Immature natural killer cell (primary cell): ENCODE measurements around the gene AUNIP. TPM values are rescaled to one million over a fixed set of nuclear protein-coding genes. Genes with fewer than 3 reads are reported as not detected.
A peak's percentile ranks its signal among the peaks of the same experiment; 100 is the strongest.

ENCODE experiments used
- DNase-seq, 3 donors: peaks; one replicate each; pipeline ENCODE4 v3.0.0; 2022; ENCODE audit warnings: mixed read lengths in 1 of 3
- H3K27ac Mint-ChIP-seq, 6 donors: one replicate each; pipeline ENCODE4 v1.8.0; 2020; ENCODE audit warnings: mixed read lengths in 6 of 6, mild to moderate bottlenecking in 5 of 6, inconsistent platforms in 4 of 6, moderate library complexity in 3 of 6
- H3K27me3 Mint-ChIP-seq, 3 donors: one replicate each; pipeline ENCODE4 v1.8.0; 2020 to 2021; ENCODE audit warnings: low read depth in 3 of 3, mild to moderate bottlenecking in 3 of 3, mixed read lengths in 3 of 3, moderate library complexity in 3 of 3, inconsistent platforms in 1 of 3
- H3K36me3 Mint-ChIP-seq, 3 donors: one replicate each; pipeline ENCODE4 v1.8.0; 2020; ENCODE audit warnings: mixed read lengths in 3 of 3, inconsistent platforms in 2 of 3, mild to moderate bottlenecking in 2 of 3
- H3K4me1 Mint-ChIP-seq, 2 donors: one replicate each; pipeline ENCODE4 v1.8.0; 2020; ENCODE audit warnings: inconsistent platforms in 2 of 2, mild to moderate bottlenecking in 2 of 2, mixed read lengths in 2 of 2, moderate library complexity in 1 of 2
- H3K4me3 Mint-ChIP-seq, 5 donors: one replicate each; pipeline ENCODE4 v1.8.0; 2020; ENCODE audit warnings: mild to moderate bottlenecking in 5 of 5, mixed read lengths in 5 of 5, inconsistent platforms in 3 of 5, moderate library complexity in 3 of 5
- H3K9me3 Mint-ChIP-seq, 6 donors: one replicate each; pipeline ENCODE4 v1.8.0; 2020; ENCODE audit warnings: mild to moderate bottlenecking in 6 of 6, mixed read lengths in 6 of 6, inconsistent platforms in 4 of 6, moderate library complexity in 3 of 6
- polyA plus RNA-seq, 3 donors: library from polyadenylated mRNA; unstranded; fragments of 300-500 nt; fragmentation: Illumina TruSeq; gene quantifications; one replicate each; pipeline ENCODE4 v1.2.3, GENCODE V29; 2021

The AUNIP gene
- polyA plus RNA-seq, 3 donors from 2014 or later, result 0.31 to 0.37 TPM; not detected in 1

DNA sequence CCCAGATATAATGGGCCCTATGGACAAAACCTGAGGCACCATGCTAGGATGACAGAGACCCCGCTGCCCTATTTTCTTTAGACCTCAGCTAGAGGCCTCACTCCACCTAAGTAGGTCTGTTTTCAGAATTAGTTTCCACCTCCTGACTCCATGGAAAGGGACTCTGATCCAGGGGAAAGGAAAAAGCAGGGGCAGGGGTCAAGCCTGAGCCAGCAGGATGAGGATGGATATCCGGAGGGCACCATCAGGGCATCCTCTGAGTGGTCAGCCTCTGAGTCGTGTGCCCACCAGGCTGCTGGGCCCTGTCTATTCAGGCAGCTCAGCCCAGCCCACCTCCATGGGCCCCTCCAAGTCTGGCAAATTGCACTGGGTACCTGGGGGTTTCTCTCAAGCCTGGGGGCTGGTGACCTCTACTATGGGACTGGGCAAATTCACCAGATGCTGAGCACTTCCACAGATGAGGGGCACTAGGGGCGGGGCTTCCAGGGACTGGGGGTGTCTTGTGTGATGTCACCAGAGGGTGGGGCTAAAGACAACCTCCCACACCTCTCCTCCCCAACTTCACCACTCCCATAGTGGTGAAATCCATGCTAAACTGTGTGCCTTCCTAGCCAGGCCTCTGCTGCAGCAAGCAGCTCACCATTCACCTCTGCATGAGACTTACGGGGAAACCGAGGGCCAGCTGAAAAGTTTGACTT lies 10.8 kb upstream of the AUNIP start:
- DNase-seq, result no peak
- peaks cover 0 to 4% (median 2%) of the 10 kb centered on the region in 3 donors for H3K27me3 Mint-ChIP-seq
- H3K4me3 Mint-ChIP-seq, result no peak overlapping the region
- H3K27ac Mint-ChIP-seq, result no peak overlapping the region
- no peaks in the 10 kb centered on the region for H3K36me3 Mint-ChIP-seq
- no peaks in the 10 kb centered on the region for H3K9me3 Mint-ChIP-seq
- peaks cover 0 to 4% of the 10 kb centered on the region in 2 donors for H3K4me1 Mint-ChIP-seq

DNA sequence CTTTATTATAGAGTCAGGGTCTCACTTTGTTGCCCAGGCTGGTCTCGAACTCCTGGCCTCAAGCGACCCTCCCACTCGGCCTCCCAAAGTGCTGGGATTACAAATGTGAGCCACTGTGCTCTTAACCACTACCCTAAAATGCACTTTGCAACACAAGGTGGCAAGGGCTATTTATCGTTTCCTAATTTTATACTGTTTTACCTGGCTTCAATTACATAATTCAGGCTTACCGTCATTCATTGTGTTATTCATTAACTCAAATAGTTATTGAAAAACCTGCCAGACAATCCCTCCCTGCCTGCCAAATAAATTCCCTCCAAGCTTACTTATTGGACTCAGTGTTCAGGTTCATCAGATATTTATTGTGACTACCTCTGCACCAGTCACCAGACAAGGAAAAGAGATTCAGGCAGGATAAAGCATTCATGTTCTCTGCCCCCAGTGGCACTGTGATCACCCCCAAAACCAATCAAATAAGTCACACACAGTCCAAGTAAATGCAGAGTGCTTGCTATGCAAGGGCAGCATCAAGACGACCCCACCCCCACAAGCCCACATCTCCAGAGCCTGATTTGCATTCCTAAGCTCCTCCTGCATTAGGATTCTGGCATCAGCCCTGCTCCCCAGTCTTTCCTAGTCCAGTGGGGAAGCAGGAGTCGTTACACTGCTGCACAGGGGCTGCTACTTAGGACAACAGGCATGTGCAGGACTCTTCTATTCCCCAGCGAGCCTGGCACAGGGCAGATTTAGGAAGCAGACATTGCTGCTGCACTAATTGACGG lies 8.1 kb upstream of the AUNIP start:
- Mint-ChIP-seq H3K36me3 (no peaks in the 10 kb centered on the region), H3K27me3 (peaks cover 0 to 2% (median 2%) of the 10 kb centered on the region in 3 donors), H3K9me3 (no peaks in the 10 kb centered on the region), H3K4me1 (no peaks in the 10 kb centered on the region), H3K4me3 (no peak overlapping the region), H3K27ac (no peak overlapping the region)
- no peak for DNase-seq

DNA sequence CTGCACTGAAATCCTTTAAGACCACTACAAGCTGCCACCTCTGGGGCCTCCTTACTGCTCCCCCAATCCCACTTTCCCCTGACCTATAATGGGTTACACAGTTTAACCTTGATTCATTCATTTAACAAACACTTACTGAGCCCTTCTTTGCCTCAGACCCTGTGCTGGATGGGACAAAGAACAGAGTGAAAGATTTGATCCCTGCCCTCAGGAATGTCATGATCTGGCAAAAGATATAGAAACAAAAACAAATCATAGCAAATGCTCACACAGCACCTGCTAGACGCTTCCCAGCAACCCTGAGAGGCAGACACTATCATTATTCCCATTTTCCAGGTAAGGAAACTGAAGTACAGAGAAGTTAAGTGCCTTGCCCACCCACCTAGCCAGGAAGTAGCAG lies 7.0 kb upstream of the AUNIP start:
- no peak for DNase-seq
- Mint-ChIP-seq H3K27me3 (peaks cover 0 to 2% (median 2%) of the 10 kb centered on the region in 3 donors), H3K4me3 (no peak overlapping the region), H3K27ac (no peak overlapping the region), H3K4me1 (peaks cover 5 to 7% of the 10 kb centered on the region in 2 donors), H3K36me3 (no peaks in the 10 kb centered on the region), H3K9me3 (no peaks in the 10 kb centered on the region)

DNA sequence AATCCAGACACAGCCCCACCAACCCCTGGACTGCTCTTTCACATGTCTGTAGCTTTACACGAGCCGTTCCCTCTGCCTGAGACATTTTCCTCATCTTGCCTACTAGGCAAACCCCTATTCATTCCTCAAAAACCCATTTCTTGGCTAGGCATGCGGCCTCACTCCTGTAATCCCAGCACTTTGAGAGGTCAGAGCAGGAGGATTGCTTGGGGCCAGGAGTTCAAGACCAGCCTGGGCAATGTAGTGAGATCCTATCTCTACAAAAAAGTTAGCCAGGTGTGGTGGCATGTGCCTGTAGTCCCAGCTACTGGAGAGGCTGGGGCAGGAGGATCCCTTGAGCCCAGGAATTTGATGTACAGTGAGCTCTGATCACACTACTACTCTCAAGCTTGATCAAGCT lies 5.2 kb upstream of the AUNIP start:
- Mint-ChIP-seq H3K36me3 (no peaks in the 10 kb centered on the region), H3K4me1 (peaks cover 19 to 22% of the 10 kb centered on the region in 2 donors), H3K27ac (peak overlapping the region in 1 of 6 donors; percentile 14), H3K9me3 (no peaks in the 10 kb centered on the region), H3K27me3 (peaks cover 2 to 5% (median 2%) of the 10 kb centered on the region in 3 donors), H3K4me3 (no peak overlapping the region)
- no peak for DNase-seq

DNA sequence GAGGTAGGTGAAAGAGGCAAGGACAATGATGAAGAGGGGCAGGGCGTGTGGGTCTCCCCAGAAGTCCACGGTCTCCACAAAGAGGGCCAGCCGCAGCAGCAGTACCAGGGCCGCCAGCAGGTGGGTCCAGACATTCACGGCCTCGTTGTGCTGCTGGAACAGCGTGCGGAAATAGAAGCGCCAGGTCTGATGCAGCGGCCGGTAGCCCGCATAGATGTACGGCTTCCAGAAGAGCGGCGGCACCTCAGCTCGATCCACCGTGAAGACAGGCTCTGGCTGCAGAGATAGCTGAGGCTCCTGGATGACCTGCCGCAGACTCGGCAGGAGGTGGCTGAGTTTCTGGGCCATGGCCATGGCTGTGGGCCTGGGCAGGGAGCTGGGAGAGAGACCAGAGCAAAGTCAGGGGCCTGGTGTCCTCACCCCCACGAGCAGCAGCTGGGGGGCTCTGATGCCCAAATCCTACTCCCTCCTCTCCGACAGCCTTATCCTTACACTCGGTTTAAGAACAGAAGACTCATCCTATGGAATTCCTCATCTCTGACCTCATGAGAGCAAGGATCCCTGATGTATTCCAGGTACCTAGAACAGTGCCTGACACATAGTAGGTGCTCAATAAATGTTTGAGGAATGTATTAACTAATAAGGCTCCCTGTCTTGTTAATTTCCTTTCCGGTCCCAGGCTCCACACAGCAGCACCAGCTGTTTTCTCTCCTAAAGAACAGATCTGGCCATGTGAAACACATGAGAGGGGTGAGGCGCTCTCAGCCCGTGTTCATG lies 4.4 kb upstream of the AUNIP start:
- Mint-ChIP-seq H3K36me3 (no peaks in the 10 kb centered on the region), H3K4me3 (no peak overlapping the region), H3K4me1 (peaks cover 27% of the 10 kb centered on the region in 2 donors), H3K27ac (peak overlapping the region in 1 of 6 donors; percentile 23), H3K27me3 (peaks cover 2 to 6% (median 5%) of the 10 kb centered on the region in 3 donors), H3K9me3 (no peaks in the 10 kb centered on the region)
- DNase-seq, result no peak

DNA sequence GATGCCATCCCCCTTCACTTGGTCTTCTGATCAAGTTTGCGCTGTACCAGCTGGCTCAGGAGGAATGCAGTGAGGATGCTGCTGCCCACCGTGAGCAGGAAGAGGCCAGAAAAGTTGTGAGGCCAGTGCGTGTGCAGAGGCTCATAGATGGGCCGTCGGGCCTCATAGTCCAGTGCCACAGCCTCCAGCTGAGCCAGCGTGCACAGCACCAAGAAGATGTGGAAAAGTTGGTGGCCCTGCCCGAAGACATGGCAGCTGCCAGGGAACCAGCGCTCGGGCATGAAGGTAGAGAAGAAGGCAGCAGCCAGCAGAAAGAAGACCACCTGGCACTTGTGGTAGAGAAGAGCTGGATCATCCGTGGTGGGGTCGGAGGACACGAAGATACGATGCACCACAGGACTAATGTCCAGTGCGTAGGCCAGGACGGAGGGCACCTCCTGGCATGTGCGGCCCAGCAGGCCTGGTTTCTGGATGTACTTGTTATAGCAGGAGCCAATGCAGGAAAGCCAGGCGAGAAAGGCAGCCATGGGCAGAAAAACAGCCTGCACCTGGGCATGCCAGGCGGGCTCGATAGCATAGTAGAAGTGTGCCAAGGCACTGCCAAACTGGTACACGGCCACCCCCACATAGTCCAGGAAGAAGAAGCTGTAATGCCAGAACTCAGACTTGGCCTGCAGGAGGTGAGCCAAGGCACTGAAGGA lies 3.7 kb upstream of the AUNIP start:
- Mint-ChIP-seq H3K27ac (peak overlapping the region in 2 of 6 donors; percentile 40 to 63), H3K36me3 (no peaks in the 10 kb centered on the region), H3K4me3 (no peak overlapping the region), H3K27me3 (peaks cover 2 to 7% (median 6%) of the 10 kb centered on the region in 3 donors), H3K9me3 (no peaks in the 10 kb centered on the region), H3K4me1 (peaks cover 30% of the 10 kb centered on the region in 2 donors)
- no peak for DNase-seq

DNA sequence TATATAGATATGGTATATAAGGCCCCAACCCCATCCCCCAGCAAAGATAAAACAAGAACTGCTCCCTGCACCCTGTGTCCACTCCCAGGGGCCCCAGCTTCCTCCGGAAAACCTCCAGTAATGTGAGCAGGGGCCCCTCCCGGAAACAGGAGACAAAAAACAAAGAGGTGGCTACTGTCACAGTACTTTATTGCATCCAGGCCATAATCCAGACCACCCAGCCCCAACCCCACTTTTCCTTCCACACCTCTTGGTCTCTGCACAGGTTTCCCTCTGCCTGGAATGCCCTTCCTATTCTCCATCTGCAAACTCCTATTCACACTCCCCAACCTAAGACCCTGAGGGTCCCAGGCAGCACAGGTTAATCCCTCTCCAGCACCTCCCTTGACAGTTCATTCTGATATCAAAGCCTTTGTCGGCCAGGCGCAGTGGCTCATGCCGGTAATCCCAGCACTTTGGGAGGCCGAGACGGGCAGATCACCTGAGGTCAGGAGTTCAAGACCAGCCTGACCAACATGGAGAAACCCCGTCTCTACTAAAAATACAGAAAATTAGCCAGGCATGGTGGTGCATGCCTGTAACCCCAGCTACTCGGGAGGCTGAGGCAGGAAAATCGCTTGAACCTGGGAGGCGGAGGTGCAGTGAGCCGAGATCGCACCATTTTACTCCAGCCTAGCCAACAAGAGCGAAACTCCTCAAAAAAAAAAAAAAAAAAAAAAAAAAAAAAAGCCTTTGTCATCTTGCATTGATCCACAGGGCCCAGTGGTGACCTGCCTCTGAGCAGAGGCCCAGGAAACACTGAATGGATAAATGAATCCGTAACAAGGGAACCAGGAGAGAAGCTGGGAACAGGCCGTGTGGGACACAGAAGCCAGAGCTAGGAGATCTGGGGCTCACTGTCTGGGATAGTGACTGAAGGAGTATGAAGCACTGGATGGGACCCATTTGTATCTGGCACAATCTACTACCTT lies 2.3 kb upstream of the AUNIP start:
- H3K4me3 Mint-ChIP-seq, result peak overlapping the region; percentile 41 to 95 (median 60)
- no peaks in the 10 kb centered on the region for H3K9me3 Mint-ChIP-seq
- peak overlapping the region in 4 of 6 donors; percentile 67 to 81 (median 76) for H3K27ac Mint-ChIP-seq
- H3K4me1 Mint-ChIP-seq, result peaks cover 30% of the 10 kb centered on the region in 2 donors
- no peak for DNase-seq
- peaks cover 2 to 8% (median 7%) of the 10 kb centered on the region in 3 donors for H3K27me3 Mint-ChIP-seq
- H3K36me3 Mint-ChIP-seq, result no peaks in the 10 kb centered on the region

DNA sequence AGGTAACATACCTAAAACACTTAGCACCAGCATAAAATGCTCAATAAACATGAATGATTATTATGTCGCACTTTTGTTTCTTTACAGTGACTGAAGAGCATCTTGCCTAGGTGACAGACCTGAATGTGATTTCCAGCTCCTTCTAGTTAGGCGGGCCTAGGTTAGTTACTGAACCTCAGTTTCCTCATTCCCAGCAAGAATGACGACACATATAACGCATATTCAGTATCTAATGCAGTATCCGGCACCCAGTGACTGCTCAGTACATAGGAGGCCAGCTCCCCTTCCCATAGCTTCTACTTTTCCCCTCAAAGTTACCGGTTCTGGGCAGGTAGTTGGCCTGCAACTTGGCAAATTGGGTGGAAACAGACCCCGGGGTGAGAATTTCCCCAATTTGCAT lies 763 bp downstream of the AUNIP start:
- Mint-ChIP-seq H3K27me3 (peaks cover 2 to 8% (median 5%) of the 10 kb centered on the region in 3 donors), H3K27ac (peak overlapping the region in 4 of 6 donors; percentile 80 to 93 (median 88)), H3K4me1 (peaks cover 30% of the 10 kb centered on the region in 2 donors), H3K36me3 (no peaks in the 10 kb centered on the region), H3K4me3 (peak overlapping the region; percentile 87 to 96 (median 95)), H3K9me3 (no peaks in the 10 kb centered on the region)
- DNase-seq, result no peak

DNA sequence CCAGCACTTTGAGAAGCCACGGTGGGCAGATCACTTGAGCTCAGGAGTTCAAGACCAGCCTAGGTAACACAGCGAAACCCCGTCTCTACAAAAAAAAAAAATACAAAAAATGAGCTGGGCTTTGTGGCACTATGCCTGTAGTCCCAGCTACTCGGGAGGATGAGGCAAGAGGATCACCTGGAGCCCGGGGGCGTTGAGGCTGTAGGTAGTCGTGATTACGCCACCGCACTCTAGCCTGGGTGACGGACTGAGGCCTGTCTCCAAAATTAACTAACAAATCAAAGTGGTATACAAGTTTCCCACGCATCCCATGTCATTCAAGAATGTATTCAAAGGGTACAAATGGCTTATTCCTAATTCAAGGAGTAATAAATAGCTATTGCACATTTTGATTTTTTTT lies 2.4 kb downstream of the AUNIP start:
- no peak overlapping the region for H3K27ac Mint-ChIP-seq
- DNase-seq, result no peak
- no peaks in the 10 kb centered on the region for H3K9me3 Mint-ChIP-seq
- H3K36me3 Mint-ChIP-seq, result no peaks in the 10 kb centered on the region
- H3K4me3 Mint-ChIP-seq, result peak overlapping the region in 1 of 5 donors; percentile 38
- peaks cover 2 to 8% (median 5%) of the 10 kb centered on the region in 3 donors for H3K27me3 Mint-ChIP-seq
- peaks cover 26 to 30% of the 10 kb centered on the region in 2 donors for H3K4me1 Mint-ChIP-seq

DNA sequence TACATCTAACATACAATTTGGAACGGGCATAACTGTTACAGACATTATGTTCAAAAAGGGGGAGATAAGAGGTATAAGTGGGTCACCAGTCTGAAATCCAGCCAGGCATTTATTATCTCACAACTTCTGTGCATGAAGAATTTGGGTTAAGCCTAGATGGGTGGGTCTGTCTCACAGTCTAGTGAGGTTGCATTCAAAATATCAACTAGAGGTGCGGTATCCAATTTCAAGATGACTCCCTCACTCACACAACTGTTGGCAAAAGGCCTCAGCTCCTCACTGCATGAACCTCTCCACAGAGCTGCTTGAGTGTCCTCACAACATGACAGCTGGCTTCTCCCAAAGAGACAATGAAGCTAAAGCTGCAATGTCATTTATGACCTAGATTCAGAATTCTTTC lies 4.7 kb downstream of the AUNIP start:
- Mint-ChIP-seq H3K4me3 (no peak overlapping the region), H3K36me3 (no peaks in the 10 kb centered on the region), H3K27me3 (peaks cover 2 to 5% (median 5%) of the 10 kb centered on the region in 3 donors), H3K4me1 (peaks cover 9 to 12% of the 10 kb centered on the region in 2 donors), H3K9me3 (no peaks in the 10 kb centered on the region), H3K27ac (no peak overlapping the region)
- no peak for DNase-seq

DNA sequence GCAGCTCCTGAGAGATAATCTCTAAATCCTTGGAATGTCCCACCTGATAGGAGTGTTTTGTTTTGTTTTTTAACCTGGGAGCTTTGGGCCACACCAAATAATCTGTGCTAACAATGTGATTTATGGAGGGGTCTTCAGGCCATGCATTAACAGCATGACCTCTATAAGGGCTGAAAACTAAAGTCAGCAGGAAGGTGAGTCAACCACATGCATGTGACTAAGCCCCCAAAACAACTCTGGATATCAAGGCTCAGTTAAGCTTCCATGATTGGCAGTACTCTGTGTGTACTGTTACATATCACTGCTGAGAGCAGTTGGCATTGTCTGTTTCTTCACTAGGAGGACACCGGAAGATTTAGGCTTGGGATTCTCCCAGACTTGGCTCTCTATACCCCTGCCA lies 10.7 kb downstream of the AUNIP start:
- no peaks in the 10 kb centered on the region for H3K4me1 Mint-ChIP-seq
- DNase-seq, result no peak
- H3K27me3 Mint-ChIP-seq, result no peaks in the 10 kb centered on the region
- no peak overlapping the region for H3K27ac Mint-ChIP-seq
- H3K9me3 Mint-ChIP-seq, result no peaks in the 10 kb centered on the region
- no peaks in the 10 kb centered on the region for H3K36me3 Mint-ChIP-seq
- H3K4me3 Mint-ChIP-seq, result no peak overlapping the region

DNA sequence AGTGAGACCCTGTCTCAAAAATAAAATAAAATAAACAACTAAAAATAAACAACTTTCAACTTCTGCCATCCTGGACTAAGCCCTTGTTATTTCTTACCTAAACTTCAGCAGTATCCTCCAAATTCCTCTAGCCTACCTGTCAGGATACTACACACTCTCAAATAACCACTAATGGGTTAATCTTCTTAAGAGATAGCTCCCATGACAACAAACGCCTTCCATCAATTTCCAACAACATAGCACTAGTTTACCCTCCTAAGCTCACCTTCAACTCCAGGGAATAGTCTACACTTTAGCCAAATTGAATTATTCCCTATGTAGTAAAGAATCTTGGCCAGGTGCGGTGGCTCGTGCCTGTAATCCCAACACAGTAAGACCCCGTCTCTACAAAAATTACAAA lies 11.3 kb downstream of the AUNIP start:
- H3K36me3 Mint-ChIP-seq, result no peaks in the 10 kb centered on the region
- H3K27ac Mint-ChIP-seq, result no peak overlapping the region
- no peak for DNase-seq
- H3K4me3 Mint-ChIP-seq, result no peak overlapping the region
- no peaks in the 10 kb centered on the region for H3K27me3 Mint-ChIP-seq
- no peaks in the 10 kb centered on the region for H3K4me1 Mint-ChIP-seq
- no peaks in the 10 kb centered on the region for H3K9me3 Mint-ChIP-seq
